SK-N-MC (cell line): ENCODE results near the gene DBP.

ENCODE experiments used
- EZH2 ChIP-seq: fragments of 200-600 bp; sonication (generic); IDR thresholded peaks from one replicate; pipeline ENCODE4 v1.6.1; 2017; ENCODE audit warnings: antibody characterized with exemption
- FOXP2 ChIP-seq: optimal IDR thresholded peaks from 2 replicates; pipeline ENCODE3; 2011; ENCODE audit warnings: mild to moderate bottlenecking, moderate library complexity; ENCODE audit not compliant: insufficient read depth; ENCODE audit errors: extremely low read length, control extremely low read depth
- POLR2AphosphoS5 ChIP-seq: IDR thresholded peaks from 2 replicates; pipeline ENCODE4 v1.6.1; 2012; ENCODE audit warnings: mild to moderate bottlenecking, low read depth, low read length, borderline replicate concordance

DNA sequence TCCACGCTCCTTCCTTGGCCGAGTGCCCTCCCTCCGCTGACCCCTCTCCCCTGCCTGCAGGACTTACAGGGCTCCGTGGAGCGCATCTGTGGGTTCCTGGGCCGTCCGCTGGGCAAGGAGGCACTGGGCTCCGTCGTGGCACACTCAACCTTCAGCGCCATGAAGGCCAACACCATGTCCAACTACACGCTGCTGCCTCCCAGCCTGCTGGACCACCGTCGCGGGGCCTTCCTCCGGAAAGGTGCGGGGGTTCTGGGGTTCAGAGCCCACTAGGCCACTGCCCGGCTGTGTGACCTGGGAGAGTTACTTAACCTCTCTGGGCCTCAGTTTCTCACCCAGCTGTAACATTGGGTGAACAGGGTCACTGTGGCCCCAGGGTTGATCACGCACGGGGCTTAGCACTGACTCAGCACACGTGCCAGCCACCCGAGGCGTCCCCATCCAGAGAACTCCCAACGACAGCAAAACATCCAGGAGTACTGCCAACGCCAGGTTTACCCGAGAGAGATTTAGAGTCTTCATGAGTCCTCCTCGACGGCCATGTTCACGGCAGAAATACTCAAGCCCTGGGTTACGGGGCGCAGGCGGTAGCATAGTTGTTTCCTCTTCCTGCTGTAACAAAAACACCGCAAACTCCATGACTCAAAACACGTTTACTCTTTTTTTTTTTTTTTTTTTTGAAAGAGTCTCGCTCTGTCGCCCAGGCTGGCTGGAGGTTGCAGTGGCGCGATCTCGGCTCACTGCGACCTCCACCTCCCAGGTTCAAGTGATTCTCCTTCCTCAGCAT, 40.3 kb downstream of the DBP start:
- no peak for TF ChIP-seq POLR2AphosphoS5
- TF ChIP-seq EZH2, result no peak
- TF ChIP-seq FOXP2, result no peak
